ENCODE measurements around the gene HERC4.

The HERC4 gene

DNA sequence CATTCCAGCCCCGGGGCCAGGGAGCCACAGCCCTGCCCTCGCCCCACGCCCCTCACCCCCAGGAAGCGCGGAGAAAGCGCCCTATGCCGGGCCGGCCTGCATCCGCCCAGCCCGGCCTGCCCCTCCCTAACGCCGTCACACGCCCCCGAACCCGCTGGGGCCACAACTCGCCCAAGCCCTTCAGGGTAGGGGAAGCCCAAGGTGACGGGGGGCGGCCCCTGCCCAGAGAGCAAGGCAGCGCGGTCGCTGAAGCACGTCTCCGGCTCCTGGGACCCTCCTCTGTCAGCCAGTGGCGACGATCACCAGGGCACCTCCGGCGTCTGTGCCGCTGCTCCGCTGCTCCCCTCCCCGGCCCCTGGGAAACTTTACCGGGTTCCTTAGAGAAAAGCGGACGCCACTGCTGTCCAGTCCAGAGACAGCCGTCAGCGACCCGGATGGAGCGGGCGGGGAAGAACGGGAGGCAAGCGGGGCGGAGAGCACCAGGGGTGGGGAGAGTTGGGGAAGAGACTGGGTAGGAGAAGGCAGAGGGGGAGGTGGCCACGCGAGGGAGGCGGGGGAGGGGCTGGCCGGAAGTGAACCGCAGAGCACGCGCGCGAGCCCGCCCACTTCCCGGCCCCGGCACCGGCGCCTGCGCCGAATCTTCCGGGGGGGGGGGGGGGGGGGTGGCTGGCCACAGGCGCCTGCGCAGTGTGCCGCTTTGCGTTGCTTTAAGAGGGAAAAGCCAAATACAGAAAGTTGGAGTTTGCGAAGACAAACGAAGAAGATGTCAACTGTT is at the start of gene HERC4:
TSS of gene HERC4 (minus strand) at position 509 of the 775 bp plus-strand sequence. CDS start 2,175 bp downstream, outside the sequence.
- DNase-seq (ENCODE audit: low read depth in 2 of 2): peak; percentile 77 to 85

- no peak for DNase-seq (ENCODE audit: low read depth in 2 of 2)
Observed at GRCh38 chr10:68124718-68125117, 49.6 kb upstream of the HERC4 start.

DNA sequence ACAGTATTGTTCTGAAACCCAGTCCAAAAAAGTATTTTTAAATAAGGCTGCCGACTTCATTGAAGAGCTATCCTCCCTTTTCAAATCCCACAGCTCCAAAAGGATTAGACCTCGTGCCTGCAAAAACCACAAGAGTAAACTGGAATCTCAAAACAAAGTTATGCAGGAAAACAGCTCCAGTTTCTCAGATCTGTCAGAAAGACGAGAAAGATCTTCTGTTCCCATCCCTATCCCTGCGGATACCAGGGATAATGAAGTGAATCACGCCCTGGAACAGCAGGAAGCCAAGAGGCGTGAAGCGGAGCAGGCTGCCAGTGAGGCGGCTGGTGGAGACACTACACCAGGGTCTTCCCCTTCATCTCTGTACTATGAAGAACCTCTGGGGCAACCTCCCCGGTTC is 46.8 kb upstream of the HERC4 start:
- no peak for DNase-seq (ENCODE audit: low read depth in 2 of 2)

- no peak for DNase-seq (ENCODE audit: low read depth in 2 of 2)
Observed at GRCh38 chr10:68121020-68121743, 46.1 kb upstream of the HERC4 start.

DNA sequence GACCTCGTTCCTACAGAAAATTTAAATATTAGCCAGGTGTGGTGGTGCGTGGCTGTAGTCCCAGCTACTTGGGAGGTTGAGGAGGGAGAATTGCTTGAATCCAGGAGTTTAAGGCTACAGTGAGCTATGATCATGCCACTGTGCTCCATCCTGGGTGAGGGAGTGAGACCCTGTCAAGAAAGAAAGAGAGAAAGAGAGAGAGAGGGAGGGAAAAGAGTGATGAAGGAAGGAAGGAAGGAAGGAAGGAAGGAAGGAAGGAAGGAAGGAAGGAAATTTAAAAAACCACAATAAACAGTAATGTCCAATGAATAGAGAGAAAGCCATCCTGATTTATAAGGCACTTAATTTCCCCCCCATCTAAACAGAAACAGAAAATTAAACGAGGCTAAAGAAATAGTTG is 43.6 kb upstream of the HERC4 start:
- DNase-seq (ENCODE audit: low read depth in 2 of 2): no peak

DNA sequence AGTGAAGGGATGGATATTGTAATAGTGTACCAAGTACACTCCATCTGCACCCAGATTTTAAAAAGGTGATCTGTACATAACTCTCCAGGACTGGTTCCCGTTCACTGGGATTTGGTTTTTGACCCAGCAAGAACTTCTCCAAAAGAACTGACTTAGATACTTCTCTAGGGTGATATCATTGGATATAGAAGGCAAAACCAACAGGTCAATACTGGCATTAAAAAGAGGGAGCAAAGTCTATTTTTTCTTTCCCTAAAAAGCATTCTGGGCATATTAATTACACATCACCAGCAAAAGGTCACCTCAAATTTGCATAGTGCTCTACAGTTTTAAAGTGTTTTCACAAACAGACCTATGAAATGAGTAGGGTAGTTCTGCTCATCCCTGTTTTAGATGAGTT is 37.8 kb upstream of the HERC4 start:
- no peak for DNase-seq (ENCODE audit: low read depth in 2 of 2)

DNA sequence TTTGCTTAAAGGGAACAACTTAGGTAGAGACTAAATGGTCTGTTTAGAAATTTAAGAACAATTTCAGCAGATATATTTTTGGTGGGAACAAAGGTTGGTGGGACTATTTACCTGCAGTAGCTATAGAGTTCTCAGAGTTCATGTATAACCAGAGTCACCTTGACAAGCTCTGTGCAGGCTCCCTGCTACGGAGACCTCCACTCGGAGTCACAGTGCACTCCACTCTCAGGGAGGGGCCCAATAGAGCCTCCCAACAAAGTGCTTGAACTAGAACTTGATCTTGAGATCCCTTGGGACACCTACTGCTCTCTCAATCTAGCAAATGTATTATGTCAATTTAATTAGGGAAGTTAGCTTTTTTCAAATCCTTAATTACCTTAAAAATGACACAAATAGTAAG is 36.5 kb upstream of the HERC4 start:
- no peak for DNase-seq (ENCODE audit: low read depth in 2 of 2)

DNA sequence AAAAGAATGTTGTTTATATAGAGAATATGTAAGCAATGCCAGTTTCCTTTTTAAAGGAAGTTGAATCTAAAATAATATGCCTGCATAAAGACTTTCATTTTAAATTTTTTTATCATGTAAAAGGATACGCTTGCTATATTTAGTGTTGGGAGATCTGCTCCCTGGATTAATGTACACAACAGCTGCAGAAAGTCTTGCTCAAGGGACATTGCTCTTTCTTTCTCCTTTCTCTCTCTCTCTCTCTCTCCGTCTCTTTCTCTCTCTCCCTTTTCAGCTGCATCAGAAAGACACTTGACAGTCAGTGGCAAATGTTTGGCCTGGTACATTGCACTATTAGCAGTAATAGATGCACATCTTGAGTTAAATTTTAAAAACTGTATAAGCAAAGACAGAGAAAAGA is 34.9 kb upstream of the HERC4 start:
- no peak for DNase-seq (ENCODE audit: low read depth in 2 of 2)

DNA sequence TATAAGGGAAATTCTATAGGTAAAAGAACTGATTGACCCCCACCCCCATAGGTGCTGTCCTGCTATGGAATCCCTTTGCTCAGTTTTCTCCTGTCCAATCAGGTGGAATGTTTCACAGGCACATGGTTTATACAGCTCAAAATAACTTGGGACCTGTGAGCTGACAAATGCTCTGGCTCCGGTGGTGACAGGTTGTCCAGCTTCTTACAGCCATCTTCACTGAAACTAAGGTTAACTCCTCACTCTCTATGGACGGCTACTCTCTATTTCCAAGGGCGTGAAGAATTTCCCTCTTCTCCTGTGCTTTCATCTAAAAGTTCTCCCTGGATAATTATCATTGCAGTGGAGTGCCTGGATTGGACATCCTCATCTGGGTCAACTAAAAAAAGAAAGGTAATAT is 34.2 kb upstream of the HERC4 start, which contains the start of gene MYPN:
TSS of gene MYPN (plus strand) at position 158 of the 400 bp plus-strand sequence. CDS start 11,951 bp downstream, outside the sequence.
- no peak for DNase-seq (ENCODE audit: low read depth in 2 of 2)

DNA sequence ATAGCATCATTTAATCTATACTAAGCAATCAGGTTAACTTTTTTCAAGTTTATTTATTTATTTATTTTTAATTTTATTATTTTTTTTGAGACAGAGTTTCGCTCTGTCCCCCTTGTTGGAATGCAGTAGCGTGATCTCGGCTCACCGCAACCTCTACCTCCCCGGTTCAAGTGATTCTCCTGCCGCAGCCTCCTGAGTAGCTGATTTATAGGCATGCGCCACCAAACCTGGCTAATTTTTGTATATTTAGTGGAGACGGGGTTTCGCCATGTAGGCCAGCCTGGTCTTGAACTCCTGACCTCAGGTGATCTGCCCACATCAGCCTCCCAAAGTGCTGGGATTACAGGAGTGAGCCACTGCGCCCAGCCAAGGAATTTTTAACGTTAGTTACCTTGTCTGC is 33.6 kb upstream of the HERC4 start:
- no peak for DNase-seq (ENCODE audit: low read depth in 2 of 2)

DNA sequence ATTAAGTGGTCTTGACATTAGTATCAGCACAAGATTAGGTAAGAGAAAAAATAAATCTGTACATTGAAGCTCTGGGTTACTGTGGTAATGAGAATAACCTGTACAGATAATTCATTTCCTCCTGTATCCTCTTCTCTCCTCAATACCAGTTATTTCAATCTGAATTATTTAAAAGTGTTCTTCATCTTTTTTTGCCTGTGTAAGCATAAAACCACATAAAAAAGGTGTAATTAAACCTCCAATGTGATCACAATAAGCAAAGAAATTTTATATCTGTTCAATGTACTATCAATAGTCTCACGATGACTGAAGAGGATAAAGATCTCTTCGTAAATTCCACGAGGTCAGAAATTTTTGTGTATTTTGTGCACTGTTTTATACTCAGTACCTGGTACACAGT is 33.0 kb upstream of the HERC4 start:
- no peak for DNase-seq (ENCODE audit: low read depth in 2 of 2)

DNA sequence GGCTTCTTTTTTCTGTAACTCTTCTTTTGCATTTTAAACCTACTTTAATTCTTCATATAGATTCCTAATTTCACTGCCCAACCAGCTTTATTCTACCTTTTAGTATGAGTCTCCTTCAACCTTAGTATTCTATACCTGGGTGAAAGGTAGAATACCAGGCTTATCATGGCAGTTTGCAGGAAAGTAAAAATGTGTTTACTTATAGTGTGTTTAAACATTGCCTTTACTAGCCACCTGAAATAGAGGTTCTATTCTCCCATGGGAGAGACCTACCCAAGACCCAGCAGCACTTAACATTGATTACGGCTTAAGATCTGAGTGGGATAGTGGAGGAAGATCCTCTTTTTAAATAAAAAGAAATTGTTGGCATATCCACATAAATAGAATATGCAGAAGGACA is 32.6 kb upstream of the HERC4 start:
- no peak for DNase-seq (ENCODE audit: low read depth in 2 of 2)

DNA sequence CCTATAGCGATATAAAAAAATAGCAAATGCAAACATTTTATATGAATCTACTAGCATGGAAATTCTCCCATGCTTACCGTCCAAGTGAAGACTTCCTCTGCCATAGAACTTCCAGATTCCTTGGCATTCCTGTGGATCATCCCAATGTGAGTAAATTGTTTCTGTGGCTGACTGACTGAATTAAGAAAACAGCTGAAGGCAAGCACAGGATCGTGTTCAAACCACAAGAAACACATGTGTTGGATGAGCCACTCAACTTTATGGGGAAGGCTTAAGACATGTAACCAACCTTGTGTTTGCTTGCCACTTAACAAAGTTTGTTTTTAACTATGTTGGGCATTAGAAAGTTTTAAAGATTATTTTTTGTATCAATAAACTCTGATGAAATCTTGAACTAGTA is 31.6 kb upstream of the HERC4 start:
- no peak for DNase-seq (ENCODE audit: low read depth in 2 of 2)

DNA sequence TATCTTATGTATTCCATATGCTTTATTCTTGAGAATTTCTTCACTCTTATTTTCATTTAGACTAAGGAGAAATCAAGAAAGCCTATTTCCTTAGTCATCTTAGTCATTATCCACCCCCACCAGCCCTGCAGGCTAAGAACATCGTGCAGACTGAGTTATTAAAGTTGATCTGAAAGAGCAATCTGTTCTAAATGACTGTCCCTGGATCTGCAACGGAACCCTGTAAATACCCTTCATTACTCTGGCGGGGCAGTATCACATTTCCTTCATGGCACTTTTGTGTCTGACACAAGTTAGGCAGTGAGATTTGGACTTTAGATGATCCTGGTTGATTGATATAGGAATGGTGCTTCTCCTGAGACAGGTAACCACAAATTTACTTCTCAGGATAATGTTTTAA is 30.7 kb upstream of the HERC4 start:
- no peak for DNase-seq (ENCODE audit: low read depth in 2 of 2)

DNA sequence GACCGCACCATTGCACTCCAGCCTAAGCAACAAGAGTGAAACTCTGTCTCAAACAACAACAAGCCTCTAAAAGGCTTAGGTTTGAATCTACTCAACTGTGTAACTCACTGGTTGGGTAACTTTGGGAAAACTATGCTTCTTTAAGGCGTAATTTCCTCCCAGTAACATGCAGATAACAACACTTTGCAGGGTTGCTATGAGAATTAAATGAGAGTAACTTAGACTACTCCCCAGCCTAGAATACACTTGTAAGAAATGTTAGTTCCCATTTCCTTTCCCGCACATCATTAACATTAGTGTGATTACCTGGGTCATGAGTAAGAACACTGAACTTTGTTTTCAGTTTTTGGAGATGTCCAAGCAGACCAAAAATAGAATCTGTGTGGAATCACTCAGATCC is 28.8 kb upstream of the HERC4 start:
- DNase-seq (ENCODE audit: low read depth in 2 of 2): no peak

GRCh38 chr10:68103261-68103878 is 28.3 kb upstream of the HERC4 start:
- DNase-seq (ENCODE audit: low read depth in 2 of 2): no peak

DNA sequence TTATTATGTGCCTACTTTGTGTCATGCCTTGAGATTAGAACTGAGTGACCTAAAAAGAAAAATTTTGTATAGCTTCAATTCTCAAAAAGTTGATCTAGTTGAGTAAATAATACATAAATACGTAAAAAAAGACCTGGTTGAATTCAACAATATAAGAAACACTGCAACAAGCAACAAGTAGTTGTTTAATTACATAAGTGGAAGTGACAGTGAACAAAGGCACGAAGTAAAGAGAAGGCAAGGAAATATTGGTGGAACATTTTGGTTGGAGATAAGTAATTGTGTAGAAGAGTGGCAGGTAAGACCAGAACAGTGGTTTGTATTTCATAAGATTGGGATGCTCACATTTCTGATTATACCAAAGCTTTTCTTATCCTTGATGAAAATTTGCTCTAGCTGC is 26.0 kb upstream of the HERC4 start:
- no peak for DNase-seq (ENCODE audit: low read depth in 2 of 2)

- no peak for DNase-seq (ENCODE audit: low read depth in 2 of 2)
Observed at GRCh38 chr10:68099736-68100135, 24.7 kb upstream of the HERC4 start.

DNA sequence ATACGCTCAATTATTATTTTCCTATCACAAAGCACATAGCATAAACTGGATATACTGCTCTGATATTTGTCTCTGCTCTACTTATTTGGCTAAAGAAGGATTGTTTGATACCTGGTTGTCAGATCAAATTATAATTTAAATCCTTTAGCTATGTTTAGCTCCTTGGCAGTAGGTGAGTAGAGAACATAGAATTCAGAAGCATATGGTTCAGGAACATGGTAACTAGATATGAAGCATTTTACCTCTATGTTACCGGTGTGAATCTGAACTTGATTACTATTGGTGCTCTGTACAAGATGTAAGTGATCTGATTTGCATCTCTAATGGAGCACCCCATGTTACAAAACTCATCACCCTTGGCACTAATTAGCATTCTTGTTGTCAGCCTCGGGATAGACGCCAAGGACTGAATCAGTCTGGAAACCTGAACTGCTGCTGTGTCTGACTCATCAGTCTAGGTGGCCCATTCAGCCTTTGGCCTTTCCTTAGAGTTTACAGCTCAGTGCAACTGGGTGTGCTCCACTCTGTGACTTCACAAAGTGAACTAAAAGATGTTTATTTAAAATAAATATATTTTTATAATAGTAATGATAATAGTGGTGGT is 21.9 kb upstream of the HERC4 start:
- DNase-seq (ENCODE audit: low read depth in 2 of 2): no peak

DNA sequence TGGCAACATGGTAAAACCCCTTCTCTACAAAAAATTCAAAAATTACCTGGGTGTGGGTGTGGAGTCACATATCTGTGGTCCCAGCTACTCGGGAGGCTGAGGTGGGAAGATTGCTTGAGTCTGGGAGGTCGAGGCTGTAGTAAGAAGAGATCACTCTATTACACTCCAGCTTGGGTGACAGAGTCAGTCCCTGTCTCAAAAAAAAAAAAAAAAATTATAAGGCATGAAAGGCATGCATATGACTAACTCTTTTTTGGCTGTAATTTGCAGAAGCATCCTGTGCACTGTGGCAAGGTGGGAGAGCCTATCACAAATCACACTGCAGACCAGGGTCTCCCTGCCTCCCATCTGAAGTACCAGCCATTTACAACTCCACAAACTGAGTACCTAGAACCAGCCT is 20.1 kb upstream of the HERC4 start:
- DNase-seq (ENCODE audit: low read depth in 2 of 2): no peak

GRCh38 chr10:68092512-68092911 is 17.4 kb upstream of the HERC4 start:
- no peak for DNase-seq (ENCODE audit: low read depth in 2 of 2)

DNA sequence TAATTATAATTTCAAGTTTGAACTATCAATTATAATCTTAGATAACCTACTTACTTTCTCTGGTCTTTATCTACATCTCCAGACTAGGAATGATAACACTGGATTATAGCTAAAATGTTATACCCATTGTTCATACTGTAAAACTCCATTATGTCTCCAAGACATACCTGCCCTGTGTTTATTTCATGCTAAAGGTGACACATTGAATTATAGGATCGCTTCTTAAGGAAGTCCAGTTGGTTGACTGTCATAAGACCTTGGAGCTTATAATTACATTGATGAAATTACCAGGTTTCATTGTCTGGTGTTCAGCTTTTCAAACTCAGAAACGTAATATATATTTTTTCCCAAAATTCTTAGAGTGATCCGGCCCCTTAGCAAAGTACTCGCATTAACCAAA is 15.5 kb upstream of the HERC4 start:
- DNase-seq (ENCODE audit: low read depth in 2 of 2): no peak
